Lower leg skin (tissue), 4 donors: Measurements from ENCODE around the gene HYAL2. TPM values are rescaled to one million over a fixed set of nuclear protein-coding genes. Genes with fewer than 3 reads are reported as not detected.

Experiments used
- DNase-seq, 2 donors: peaks; one replicate each; pipeline ENCODE4 v3.0.0-alpha.2; 2019; ENCODE audit warnings: low spot score in 2 of 2
- H3K4me3 ChIP-seq: fragments of 200-600 bp; sonication (generic); 2 replicates; pipeline ENCODE4 v1.5.1; 2017; ENCODE audit warnings: mild to moderate bottlenecking, low read depth; ENCODE audit not compliant: poor library complexity, severe bottlenecking
- POLR2A ChIP-seq, 2 donors: fragments of 450-650 bp; IDR thresholded peaks; one replicate each; pipeline ENCODE4 v1.6.1; 2016 to 2017; ENCODE audit warnings: antibody characterized with exemption in 2 of 2, mild to moderate bottlenecking in 1 of 2, moderate library complexity in 1 of 2
- WGBS, 2 donors: methylation state at CpG; one replicate each; pipeline ENCODE4 v1.1.5; 2018; 5-methylcytosine and 5-hydroxymethylcytosine counted together
- intact Hi-C: fragments of 100-400 bp; cut with DNase I; formaldehyde crosslinking; loops from one replicate; pipeline ENCODE4 v1.15.0; 2023; ENCODE audit warnings: low total_unique reads
- total RNA-seq, 4 donors: library from RNA; depleted of rRNA; stranded (reverse); fragments of >200 nt; gene quantifications; one replicate each; pipeline ENCODE4 v1.1.0, GENCODE V29; 2016
- TF ChIP-seq, protein P1 (sequence below), 3 donors: fragments of 450-650 bp; IDR thresholded peaks; one replicate each; pipeline ENCODE4 v1.5.1; 2016; ENCODE audit warnings: antibody characterized with exemption in 3 of 3, mild to moderate bottlenecking in 3 of 3, moderate library complexity in 2 of 3

HYAL2 gene
- total RNA-seq, 4 donors from 2014 or later, result 44.1 to 95.7 (median 72.9) TPM

DNA sequence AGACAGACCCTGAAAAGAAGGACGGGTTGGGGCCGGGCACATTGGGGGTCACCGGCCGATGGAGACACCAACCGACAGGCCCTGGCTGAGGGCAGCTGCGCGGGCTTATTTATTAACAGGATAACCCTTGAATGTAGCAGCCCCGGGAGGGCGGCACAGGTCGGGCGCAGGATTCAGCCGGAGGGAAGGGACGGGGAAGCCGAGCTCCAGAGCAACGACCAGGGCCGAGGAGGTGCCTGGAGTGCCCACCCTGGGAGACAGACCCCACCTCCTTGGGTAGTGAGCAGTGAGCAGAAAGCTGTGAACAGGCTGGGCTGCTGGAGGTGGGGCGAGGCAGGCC is 45.8 kb downstream of the HYAL2 start:
- 85 to 87% methylated on average over 17 of the region's 17 CpGs for WGBS, 2 donors

DNA sequence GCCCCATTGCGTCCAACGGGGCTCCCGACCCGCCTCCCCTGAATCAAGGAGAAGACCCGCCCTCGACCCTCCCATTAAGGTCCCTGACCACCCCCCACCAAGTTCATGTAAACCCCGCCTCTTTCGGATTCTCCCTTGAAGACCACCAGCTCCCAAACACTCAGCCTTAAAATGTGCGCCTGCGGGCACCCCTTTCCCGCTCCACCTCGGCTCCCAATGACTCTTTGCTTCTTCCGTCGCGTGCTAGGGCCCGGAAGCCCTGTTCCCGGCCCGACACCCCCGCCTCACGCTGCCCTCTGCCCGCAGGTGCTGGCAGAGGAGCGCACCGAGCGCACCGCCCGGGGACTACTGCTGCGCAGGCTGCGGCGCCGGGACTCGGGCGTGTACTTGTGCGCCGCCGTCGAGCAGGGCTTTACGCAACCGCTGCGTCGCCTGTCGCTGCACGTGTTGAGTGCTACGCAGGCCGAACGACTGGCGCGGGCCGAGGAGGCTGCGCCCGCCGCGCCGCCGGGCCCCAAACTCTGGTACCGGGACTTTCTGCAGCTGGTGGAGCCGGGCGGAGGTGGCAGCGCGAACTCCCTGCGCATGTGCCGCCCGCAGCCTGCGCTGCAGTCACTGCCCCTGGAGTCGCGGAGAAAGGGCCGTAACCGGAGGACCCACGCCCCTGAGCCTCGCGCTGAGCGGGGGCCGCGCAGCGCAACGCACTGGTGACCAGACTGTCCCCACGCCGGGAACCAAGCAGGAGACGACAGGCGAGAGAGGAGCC is 46.4 kb downstream of the HYAL2 start:
- TF ChIP-seq POLR2A (IDR thresholded peaks at IDR 0.05), result no peak
- TF ChIP-seq, protein P1, sequence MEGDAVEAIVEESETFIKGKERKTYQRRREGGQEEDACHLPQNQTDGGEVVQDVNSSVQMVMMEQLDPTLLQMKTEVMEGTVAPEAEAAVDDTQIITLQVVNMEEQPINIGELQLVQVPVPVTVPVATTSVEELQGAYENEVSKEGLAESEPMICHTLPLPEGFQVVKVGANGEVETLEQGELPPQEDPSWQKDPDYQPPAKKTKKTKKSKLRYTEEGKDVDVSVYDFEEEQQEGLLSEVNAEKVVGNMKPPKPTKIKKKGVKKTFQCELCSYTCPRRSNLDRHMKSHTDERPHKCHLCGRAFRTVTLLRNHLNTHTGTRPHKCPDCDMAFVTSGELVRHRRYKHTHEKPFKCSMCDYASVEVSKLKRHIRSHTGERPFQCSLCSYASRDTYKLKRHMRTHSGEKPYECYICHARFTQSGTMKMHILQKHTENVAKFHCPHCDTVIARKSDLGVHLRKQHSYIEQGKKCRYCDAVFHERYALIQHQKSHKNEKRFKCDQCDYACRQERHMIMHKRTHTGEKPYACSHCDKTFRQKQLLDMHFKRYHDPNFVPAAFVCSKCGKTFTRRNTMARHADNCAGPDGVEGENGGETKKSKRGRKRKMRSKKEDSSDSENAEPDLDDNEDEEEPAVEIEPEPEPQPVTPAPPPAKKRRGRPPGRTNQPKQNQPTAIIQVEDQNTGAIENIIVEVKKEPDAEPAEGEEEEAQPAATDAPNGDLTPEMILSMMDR (IDR thresholded peaks at IDR 0.05), result no peak
- WGBS, 2 donors, result 65 to 73% methylated on average over 77 to 78 of the region's 79 CpGs
- DNase-seq, result no peak
- intact Hi-C loops, result loop anchor here (10.0 kb wide), 1 partner anchor 151 kb away; no protein-coding TSS in a partner anchor
- no peak overlapping the region for H3K4me3 ChIP-seq

More for the DNA sequence above, 45.8 kb downstream of the HYAL2 start:
- TF ChIP-seq, protein P1 (IDR thresholded peaks at IDR 0.05), result no peak
- TF ChIP-seq POLR2A (IDR thresholded peaks at IDR 0.05), result no peak
- H3K4me3 ChIP-seq, result no peak overlapping the region
- no peak for DNase-seq
- intact Hi-C loops, result loop anchor here (10.0 kb wide), 1 partner anchor 152 kb away; no protein-coding TSS in a partner anchor

GRCh38 chr3:50275141-50275995 is 47.2 kb downstream of the HYAL2 start:
- 64 to 68% methylated on average over 57 to 63 of the region's 65 CpGs for WGBS, 2 donors
- intact Hi-C loops, result loop anchor here (10.0 kb wide), 1 partner anchor 151 kb away; no protein-coding TSS in a partner anchor
- TF ChIP-seq POLR2A (IDR thresholded peaks at IDR 0.05), result no peak
- TF ChIP-seq, protein P1 (IDR thresholded peaks at IDR 0.05), result no peak

GRCh38 chr3:50274371-50275104 is 48.0 kb downstream of the HYAL2 start:
- peak in 1 of 2 donors; percentile 94 for DNase-seq
- WGBS, 2 donors, result 43 to 52% methylated on average over 24 to 26 of the region's 26 CpGs
- intact Hi-C loops, result loop anchor here (10.0 kb wide), 1 partner anchor 150 kb away; no protein-coding TSS in a partner anchor
- TF ChIP-seq, protein P1 (IDR thresholded peaks at IDR 0.05), result peak in 1 of 3 donors; percentile 25
- no peak for TF ChIP-seq POLR2A (IDR thresholded peaks at IDR 0.05)
- H3K4me3 ChIP-seq, result no peak overlapping the region

More at GRCh38 chr3:50275141-50275995, 47.2 kb downstream of the HYAL2 start:
- H3K4me3 ChIP-seq, result no peak overlapping the region
- no peak for DNase-seq

DNA sequence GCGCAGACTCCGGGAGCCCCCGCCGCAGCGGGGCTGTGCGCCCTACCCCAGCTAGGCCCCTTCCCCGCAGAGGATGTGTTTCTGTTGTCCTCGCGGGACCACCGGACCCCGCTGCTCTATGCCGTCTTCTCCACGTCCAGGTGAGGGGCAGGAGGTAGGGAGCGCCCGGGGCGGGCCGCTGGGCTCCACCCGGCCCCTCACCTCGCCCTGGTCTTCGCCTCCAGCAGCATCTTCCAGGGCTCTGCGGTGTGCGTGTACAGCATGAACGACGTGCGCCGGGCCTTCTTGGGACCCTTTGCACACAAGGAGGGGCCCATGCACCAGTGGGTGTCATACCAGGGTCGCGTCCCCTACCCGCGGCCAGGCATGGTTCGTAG is 48.9 kb downstream of the HYAL2 start:
- no peak for DNase-seq
- no peak overlapping the region for H3K4me3 ChIP-seq
- 52 to 67% methylated on average over 31 of the region's 31 CpGs for WGBS, 2 donors
- intact Hi-C loops, result loop anchor here (2.0 to 10.0 kb wide), 2 partner anchors 47 to 149 kb away; no protein-coding TSS in a partner anchor
- TF ChIP-seq, protein P1 (IDR thresholded peaks at IDR 0.05), result no peak
- no peak for TF ChIP-seq POLR2A (IDR thresholded peaks at IDR 0.05)
